H1 (cell line): ENCODE data around the gene ST14. TPM values are rescaled to one million over a fixed set of nuclear protein-coding genes. Genes with fewer than 3 reads are reported as not detected.

ENCODE experiments used
- CTCF ChIA-PET: fragments of 300-600 bp; sonication (Branson Sonifier 250); formaldehyde crosslinking; loops from one replicate; lab custom pipeline; 2021; ENCODE audit not compliant: partially characterized antibody; lab: Charles Lee
- POLR2A ChIA-PET: fragments of 300-600 bp; sonication (Branson Sonifier 250); formaldehyde crosslinking; loops from one replicate; lab custom pipeline; 2021; ENCODE audit warnings: inconsistent platforms; ENCODE audit not compliant: partially characterized antibody; lab: Charles Lee
- DNase-seq, 2 experiments: peaks; one replicate each; pipeline versions ENCODE4 v3.0.0 to v3.0.0-alpha.2; 2010 to 2022; ENCODE audit warnings: low spot score in 2 of 2, low read depth in 1 of 2, mixed read lengths in 1 of 2
- FAIRE-seq: peaks from 2 replicates; lab custom pipeline; 2011; peaks lifted over from hg19 to GRCh38; lab: Jason Lieb, UNC
- H2AFZ ChIP-seq: 2 replicates; pipeline ENCODE4 v1.8.1; 2012; ENCODE audit warnings: low read length, inconsistent platforms
- H2AK5ac ChIP-seq: 2 replicates; pipeline ENCODE4 v1.6.1; 2013; ENCODE audit warnings: low read depth, low read length
- H2BK120ac ChIP-seq: replicated peaks from 2 replicates; pipeline ENCODE3; 2013; ENCODE audit warnings: low read depth, low read length, inconsistent platforms
- H2BK12ac ChIP-seq: 2 replicates; pipeline ENCODE4 v1.6.1; 2013; ENCODE audit warnings: low read depth, low read length
- H2BK15ac ChIP-seq: 2 replicates; pipeline ENCODE4 v1.6.1; 2013; ENCODE audit warnings: low read length
- H2BK20ac ChIP-seq: 2 replicates; pipeline ENCODE4 v1.6.1; 2013; ENCODE audit warnings: low read length
- H2BK5ac ChIP-seq: 2 replicates; pipeline ENCODE4 v1.6.1; 2013; ENCODE audit warnings: low read depth, low read length
- H3K14ac ChIP-seq: 2 replicates; pipeline ENCODE4 v1.6.1; 2013; ENCODE audit warnings: inconsistent platforms; ENCODE audit not compliant: insufficient read length
- H3K18ac ChIP-seq: 2 replicates; pipeline ENCODE4 v1.6.1; 2013; ENCODE audit warnings: low read length; ENCODE audit errors: extremely low read depth
- H3K23ac ChIP-seq: 2 replicates; pipeline ENCODE4 v1.6.1; 2013; ENCODE audit warnings: inconsistent platforms; ENCODE audit not compliant: insufficient read length
- H3K23me2 ChIP-seq: 2 replicates; pipeline ENCODE4 v1.6.1; 2013; ENCODE audit warnings: low read depth, low read length
- H3K27ac ChIP-seq: 2 replicates; pipeline ENCODE4 v1.6.1; 2011; ENCODE audit warnings: low read depth, low read length, inconsistent platforms
- H3K27me3 ChIP-seq, 4 experiments: replicated peaks in 1 of 4; 1 replicate in 1 of 4; 2 replicates in 3 of 4; pipeline versions ENCODE4 v1.6.1 to v1.8.1; 2011 to 2013; ENCODE audit warnings: low read length in 3 of 4, mild to moderate bottlenecking in 3 of 4, inconsistent platforms in 2 of 4, mixed read lengths in 2 of 4, moderate library complexity in 1 of 4; ENCODE audit not compliant: control insufficient read depth in 3 of 4, insufficient read depth in 3 of 4; ENCODE audit errors: extremely low read depth in 1 of 4
- H3K36me3 ChIP-seq, 4 experiments: 2 replicates each; pipeline versions ENCODE4 v1.6.1 to v1.8.1; 2011 to 2013; ENCODE audit warnings: mild to moderate bottlenecking in 4 of 4, low read length in 3 of 4, moderate library complexity in 2 of 4, control low read depth in 1 of 4, inconsistent platforms in 1 of 4; ENCODE audit not compliant: insufficient read depth in 4 of 4, control insufficient read depth in 2 of 4
- H3K4ac ChIP-seq: replicated peaks from 2 replicates; pipeline ENCODE3; 2013; ENCODE audit warnings: low read length, low read depth, mixed read lengths, inconsistent platforms; ENCODE audit not compliant: insufficient read length
- H3K4me1 ChIP-seq, 4 experiments: replicated peaks in 1 of 4; 1 replicate in 1 of 4; 2 replicates in 3 of 4; pipeline versions ENCODE4 v1.6.1 to v1.8.1; 2011 to 2013; ENCODE audit warnings: low read length in 3 of 4, inconsistent platforms in 2 of 4, mixed read lengths in 1 of 4; ENCODE audit not compliant: insufficient read depth in 4 of 4, control insufficient read depth in 3 of 4
- H3K4me2 ChIP-seq, 2 experiments: 2 replicates each; pipeline versions ENCODE4 v1.6.1 to v1.8.1; 2011 to 2013; ENCODE audit warnings: low read depth in 2 of 2, low read length in 2 of 2, control low read depth in 1 of 2, inconsistent platforms in 1 of 2, mild to moderate bottlenecking in 1 of 2; ENCODE audit not compliant: insufficient read depth in 1 of 2
- H3K4me3 ChIP-seq, 4 experiments: fragments of 200-600, 300-600 bp in 1 of 4; sonication (generic), shearing (Covaris generic), sonication (Bioruptor Twin) in 1 of 4; 2 replicates each; pipeline versions ENCODE4 v1.5.1 to v1.8.1; 2011 to 2016; ENCODE audit warnings: low read length in 4 of 4, low read depth in 3 of 4, control low read depth in 2 of 4, inconsistent platforms in 2 of 4, mild to moderate bottlenecking in 2 of 4, mixed read lengths in 1 of 4, moderate library complexity in 1 of 4; ENCODE audit not compliant: insufficient read depth in 2 of 4; ENCODE audit errors: extremely low read depth in 1 of 4
- H3K56ac ChIP-seq: replicated peaks from 2 replicates; pipeline ENCODE3; 2013; ENCODE audit warnings: low read depth, mild to moderate bottlenecking, mixed read lengths, low read length, inconsistent platforms; ENCODE audit not compliant: insufficient read length
- H3K79me1 ChIP-seq: 2 replicates; pipeline ENCODE4 v1.6.1; 2013; ENCODE audit warnings: low read depth, low read length, control low read depth
- H3K79me2 ChIP-seq, 2 experiments: 2 replicates each; pipeline versions ENCODE4 v1.6.1 to v1.8.1; 2012 to 2013; ENCODE audit warnings: low read length in 2 of 2, mild to moderate bottlenecking in 2 of 2, inconsistent platforms in 1 of 2; ENCODE audit not compliant: insufficient read depth in 2 of 2, control insufficient read depth in 1 of 2
- H3K9ac ChIP-seq, 4 experiments: replicated peaks in 1 of 4; 1 replicate in 1 of 4; 2 replicates in 3 of 4; pipeline versions ENCODE4 v1.6.1 to v1.8.1; 2011 to 2013; ENCODE audit warnings: low read depth in 3 of 4, low read length in 3 of 4, control low read depth in 2 of 4, mild to moderate bottlenecking in 2 of 4, moderate library complexity in 2 of 4, inconsistent platforms in 1 of 4; ENCODE audit errors: extremely low read depth in 1 of 4
- H3K9me3 ChIP-seq, 2 experiments: 2 replicates each; pipeline versions ENCODE4 v1.6.1 to v1.8.1; 2012 to 2013; ENCODE audit warnings: mild to moderate bottlenecking in 2 of 2, moderate library complexity in 2 of 2, control low read depth in 1 of 2, inconsistent platforms in 1 of 2, low read depth in 1 of 2, low read length in 1 of 2, mixed read lengths in 1 of 2; ENCODE audit not compliant: insufficient read depth in 2 of 2
- H4K20me1 ChIP-seq, 2 experiments: replicated peaks in 1 of 2; 2 replicates each; pipeline versions ENCODE3 to v1.8.1; 2011 to 2013; ENCODE audit warnings: inconsistent platforms in 2 of 2, low read length in 2 of 2, mild to moderate bottlenecking in 1 of 2; ENCODE audit not compliant: insufficient read depth in 2 of 2, control insufficient read depth in 1 of 2
- H4K5ac ChIP-seq: 2 replicates; pipeline ENCODE4 v1.6.1; 2013; ENCODE audit warnings: low read length, low read depth, mixed read lengths, inconsistent platforms; ENCODE audit not compliant: insufficient read length
- H4K8ac ChIP-seq: 2 replicates; pipeline ENCODE4 v1.8.0; 2013; ENCODE audit warnings: mild to moderate bottlenecking, moderate library complexity, low read length, inconsistent platforms; ENCODE audit not compliant: insufficient read depth; ENCODE audit errors: extremely low read depth
- H4K91ac ChIP-seq: replicated peaks from 2 replicates; pipeline ENCODE3; 2013; ENCODE audit warnings: low read length, mixed read lengths, inconsistent platforms; ENCODE audit not compliant: insufficient read length
- BACH1 ChIP-seq: IDR thresholded peaks from 2 replicates; pipeline ENCODE4 v1.6.1; 2012; ENCODE audit warnings: low read length, improper control_type of control experiment
- BRCA1 ChIP-seq: IDR thresholded peaks from 2 replicates; pipeline ENCODE4 v1.6.1; 2012; ENCODE audit warnings: low read depth, low read length, improper control_type of control experiment
- CEBPB ChIP-seq: IDR thresholded peaks from 2 replicates; pipeline ENCODE4 v1.6.1; 2012; ENCODE audit warnings: low read depth, low read length
- CREB1 ChIP-seq: IDR thresholded peaks from 2 replicates; pipeline ENCODE4 v1.6.1; 2012; ENCODE audit warnings: inconsistent platforms
- CTCF ChIP-seq, 3 experiments: IDR thresholded peaks; 1 replicate in 2 of 3; 2 replicates in 1 of 3; pipeline versions ENCODE4 v1.5.1 to v1.6.1; 2011; ENCODE audit warnings: low read length in 3 of 3, mild to moderate bottlenecking in 3 of 3, inconsistent platforms in 2 of 3, low read depth in 1 of 3, moderate library complexity in 1 of 3; ENCODE audit not compliant: insufficient read depth in 1 of 3; ENCODE audit errors: control extremely low read depth in 1 of 3
- E2F6 ChIP-seq: IDR thresholded peaks from 2 replicates; pipeline ENCODE4 v1.6.1; 2012; ENCODE audit warnings: inconsistent platforms
- NRF1 ChIP-seq: IDR thresholded peaks from 2 replicates; pipeline ENCODE4 v1.6.1; 2011; ENCODE audit warnings: mild to moderate bottlenecking, low read depth, low read length, improper control_type of control experiment
- RFX5 ChIP-seq: IDR thresholded peaks from 2 replicates; pipeline ENCODE4 v1.6.1; 2011; ENCODE audit warnings: low read depth, low read length, improper control_type of control experiment, borderline replicate concordance
- RXRA ChIP-seq: IDR thresholded peaks from 2 replicates; pipeline ENCODE4 v1.6.1; 2011; ENCODE audit warnings: low read depth, mild to moderate bottlenecking, low read length, moderate library complexity; ENCODE audit not compliant: insufficient read depth
- TCF12 ChIP-seq: IDR thresholded peaks from 2 replicates; pipeline ENCODE4 v1.6.1; 2011; ENCODE audit warnings: low read depth, mild to moderate bottlenecking, low read length
- ZNF274 ChIP-seq: IDR thresholded peaks from 2 replicates; pipeline ENCODE4 v1.7.0; 2012; ENCODE audit warnings: low read length, borderline replicate concordance; ENCODE audit errors: extremely low read depth
- WGBS, 2 experiments: shearing (Covaris generic) in 1 of 2; methylation state at CpG; one replicate each; pipeline versions ENCODE4 v1.1.6 to v1.1.7; 2013 to 2015; ENCODE audit warnings: low lambda C conversion rate in 2 of 2, mixed read lengths in 2 of 2, inconsistent platforms in 1 of 2, low coverage in 1 of 2, missing lambda C conversion rate in 1 of 2; ENCODE audit not compliant: insufficient replicate concordance in 2 of 2, insufficient coverage in 1 of 2, insufficient read length in 1 of 2; ENCODE audit errors: extremely low coverage in 1 of 2, missing lambda C conversion rate in 1 of 2; 5-methylcytosine and 5-hydroxymethylcytosine counted together
- polyA plus RNA-seq, 7 experiments: library from polyadenylated mRNA; depleted of rRNA in 3 of 7; stranded (reverse) in 5 of 7; unstranded in 2 of 7; fragments of >200 nt in 5 of 7; fragments of 200-250 nt in 2 of 7; gene quantifications; 1 replicate in 5 of 7; 2 replicates in 1 of 7; 4 replicates in 1 of 7; pipeline versions ENCODE4 v1.2.1 to v1.2.3, GENCODE V29; 2011 to 2013; ENCODE audit warnings: missing spikeins in 2 of 7, mixed read lengths in 2 of 7
- total RNA-seq: library from RNA; stranded (reverse); fragmentation: NEBNext Ultra II Directional; extraction: Animal tissue kit (Norgen Biotek cat#: 25700); gene quantifications from 2 replicates; pipeline ENCODE4 v1.2.1, GENCODE V29; 2021

The ST14 gene
- total and polyA plus RNA-seq, 2 of the 8 experiments (the other 6 are each of a cell fraction or from before 2014, with no cell fraction given) = 22.4 to 24.9 TPM

- Histone ChIP-seq H3K23ac (no peak overlapping the region), H2BK12ac (no peak overlapping the region), H3K79me2 (no peaks in the 10 kb centered on the region), H2BK120ac (no peak overlapping the region), H3K4me1 (peaks cover 0 to 15% (median 7%) of the 10 kb centered on the region in 4 experiments; a peak in 5 of 7 replicates), H3K56ac (no peak overlapping the region), H3K9me3 (no peaks in the 10 kb centered on the region), H3K9ac (no peak overlapping the region), H2BK5ac (no peak overlapping the region), H2AK5ac (no peak overlapping the region), H3K4ac (no peak overlapping the region), H3K18ac (no peak overlapping the region), H3K36me3 (peaks cover 12 to 43% (median 19%) of the 10 kb centered on the region in 4 experiments), H3K14ac (no peak overlapping the region), H3K27me3 (no peaks in the 10 kb centered on the region), H4K20me1 (peaks cover 2 to 10% of the 10 kb centered on the region in 2 experiments), H3K4me3 (no peak overlapping the region), H2BK15ac (no peak overlapping the region), H3K23me2 (no peaks in the 10 kb centered on the region), H3K79me1 (no peaks in the 10 kb centered on the region), H2BK20ac (no peak overlapping the region), H4K8ac (no peak overlapping the region), H4K5ac (no peak overlapping the region), H2AFZ (no peak overlapping the region), H4K91ac (no peak overlapping the region), H3K27ac (no peak overlapping the region), H3K4me2 (0 out of 4 replicates have a peak overlapping the region, but pooled peaks of 1 of the 2 experiments have one; percentile 2)
- DNase-seq (no peak), FAIRE-seq (no peak)
- no peak for TF ChIP-seq TCF12
- TF ChIP-seq BACH1 = no peak
- TF ChIP-seq E2F6 = no peak
- no peak for TF ChIP-seq ZNF274
- no peak for TF ChIP-seq CREB1
- TF ChIP-seq RXRA = no peak
- no peak for TF ChIP-seq CTCF (IDR thresholded peaks at IDR 0.05; ENCODE audit: control extremely low read depth in 1 of 3, insufficient read depth in 1 of 3, low read depth in 1 of 3, low read length in 3 of 3)
- TF ChIP-seq CEBPB = no peak
- TF ChIP-seq BRCA1 = no peak
- TF ChIP-seq RFX5 = no peak
- no peak for TF ChIP-seq NRF1
- POLR2A ChIA-PET = interaction anchor here (0.6 to 2.8 kb wide), 9 partner anchors 8 to 301 kb away, joined by 3 to 17 read pairs (median 4); partner anchors contain the start of genes PRDM10 and ST14
- 80% methylated on average over 5 of the region's 5 CpGs; no CpG with 5 or more reads in 1 of the 2 experiments for WGBS, 2 experiments
- CTCF ChIA-PET = interaction anchor here (0.8 to 3.6 kb wide), 16 partner anchors 9 to 225 kb away, joined by 3 to 60 read pairs (median 6); no protein-coding TSS in a partner anchor
Observed at GRCh38 chr11:130146796-130147195, 12.8 kb upstream of the ST14 start.
